ENCODE measurements around the gene SPATA3. TPM values are rescaled to one million over a fixed set of nuclear protein-coding genes. Genes with fewer than 3 reads are reported as not detected.

The SPATA3 gene
- total RNA-seq, 4 donors from 2014 or later: not detected

- in situ Hi-C loops (cut with MboI; ENCODE audit: low pct_ligation_motif_present in 1 of 4, low pct_unique_long_range_greater_than_20kb in 1 of 4, low sequenced_read_pairs in 3 of 4): no loop called here
- Histone ChIP-seq H3K27ac (peak overlapping the region; percentile 52 to 80 (median 72)), H3K9me3 (no peaks in the 10 kb centered on the region), H3K4me3 (peak overlapping the region; percentile 45 to 59 (median 50)), H3K36me3 (no peaks in the 10 kb centered on the region), H3K27me3 (no peaks in the 10 kb centered on the region), H3K4me1 (peaks cover under 1 to 52% (median 39%) of the 10 kb centered on the region in 4 donors)
- DNase-seq: peak; percentile 87
- 11 to 20% methylated on average over 2 to 43 of the region's 62 CpGs for WGBS, 2 donors (ENCODE audit: low coverage in 1 of 2)
- TF ChIP-seq, protein P1, sequence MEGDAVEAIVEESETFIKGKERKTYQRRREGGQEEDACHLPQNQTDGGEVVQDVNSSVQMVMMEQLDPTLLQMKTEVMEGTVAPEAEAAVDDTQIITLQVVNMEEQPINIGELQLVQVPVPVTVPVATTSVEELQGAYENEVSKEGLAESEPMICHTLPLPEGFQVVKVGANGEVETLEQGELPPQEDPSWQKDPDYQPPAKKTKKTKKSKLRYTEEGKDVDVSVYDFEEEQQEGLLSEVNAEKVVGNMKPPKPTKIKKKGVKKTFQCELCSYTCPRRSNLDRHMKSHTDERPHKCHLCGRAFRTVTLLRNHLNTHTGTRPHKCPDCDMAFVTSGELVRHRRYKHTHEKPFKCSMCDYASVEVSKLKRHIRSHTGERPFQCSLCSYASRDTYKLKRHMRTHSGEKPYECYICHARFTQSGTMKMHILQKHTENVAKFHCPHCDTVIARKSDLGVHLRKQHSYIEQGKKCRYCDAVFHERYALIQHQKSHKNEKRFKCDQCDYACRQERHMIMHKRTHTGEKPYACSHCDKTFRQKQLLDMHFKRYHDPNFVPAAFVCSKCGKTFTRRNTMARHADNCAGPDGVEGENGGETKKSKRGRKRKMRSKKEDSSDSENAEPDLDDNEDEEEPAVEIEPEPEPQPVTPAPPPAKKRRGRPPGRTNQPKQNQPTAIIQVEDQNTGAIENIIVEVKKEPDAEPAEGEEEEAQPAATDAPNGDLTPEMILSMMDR (IDR thresholded peaks at IDR 0.05): peak; percentile 86 to 95 (median 92)
- peak in 1 of 3 donors; percentile 45 for TF ChIP-seq POLR2AphosphoS5 (IDR thresholded peaks at IDR 0.05)
- peak; percentile 4 for TF ChIP-seq POLR2A (IDR thresholded peaks at IDR 0.05)
- TF ChIP-seq EP300 (IDR thresholded peaks at IDR 0.05; ENCODE audit: low read depth): no peak
- intact Hi-C loops (cut with DNase I; ENCODE audit: low total_unique reads): no loop called here
Measured at GRCh38 chr2:231052494-231053451, 56.9 kb downstream of the SPATA3 start.

- no peaks in the 10 kb centered on the region for H3K27me3 ChIP-seq
- no peak overlapping the region for H3K27ac ChIP-seq
- in situ Hi-C loops (cut with MboI; ENCODE audit: low pct_ligation_motif_present in 1 of 4, low pct_unique_long_range_greater_than_20kb in 1 of 4, low sequenced_read_pairs in 3 of 4): no loop called here
- no peaks in the 10 kb centered on the region for H3K36me3 ChIP-seq
- no peak for TF ChIP-seq EP300 (IDR thresholded peaks at IDR 0.05; ENCODE audit: low read depth)
- TF ChIP-seq, protein P1 (IDR thresholded peaks at IDR 0.05): no peak
- no peak for TF ChIP-seq POLR2A (IDR thresholded peaks at IDR 0.05)
- TF ChIP-seq POLR2AphosphoS5 (IDR thresholded peaks at IDR 0.05): no peak
- intact Hi-C loops (cut with DNase I; ENCODE audit: low total_unique reads): no loop called here
- H3K9me3 ChIP-seq: no peaks in the 10 kb centered on the region
- H3K4me1 ChIP-seq: peaks cover 8 to 53% (median 47%) of the 10 kb centered on the region in 4 donors
- H3K4me3 ChIP-seq: no peak overlapping the region
- DNase-seq: no peak
- 71 to 73% methylated on average over 5 to 6 of the region's 6 CpGs for WGBS, 2 donors (ENCODE audit: low coverage in 1 of 2)
Measured at GRCh38 chr2:231053846-231054245, 57.9 kb downstream of the SPATA3 start.

DNA sequence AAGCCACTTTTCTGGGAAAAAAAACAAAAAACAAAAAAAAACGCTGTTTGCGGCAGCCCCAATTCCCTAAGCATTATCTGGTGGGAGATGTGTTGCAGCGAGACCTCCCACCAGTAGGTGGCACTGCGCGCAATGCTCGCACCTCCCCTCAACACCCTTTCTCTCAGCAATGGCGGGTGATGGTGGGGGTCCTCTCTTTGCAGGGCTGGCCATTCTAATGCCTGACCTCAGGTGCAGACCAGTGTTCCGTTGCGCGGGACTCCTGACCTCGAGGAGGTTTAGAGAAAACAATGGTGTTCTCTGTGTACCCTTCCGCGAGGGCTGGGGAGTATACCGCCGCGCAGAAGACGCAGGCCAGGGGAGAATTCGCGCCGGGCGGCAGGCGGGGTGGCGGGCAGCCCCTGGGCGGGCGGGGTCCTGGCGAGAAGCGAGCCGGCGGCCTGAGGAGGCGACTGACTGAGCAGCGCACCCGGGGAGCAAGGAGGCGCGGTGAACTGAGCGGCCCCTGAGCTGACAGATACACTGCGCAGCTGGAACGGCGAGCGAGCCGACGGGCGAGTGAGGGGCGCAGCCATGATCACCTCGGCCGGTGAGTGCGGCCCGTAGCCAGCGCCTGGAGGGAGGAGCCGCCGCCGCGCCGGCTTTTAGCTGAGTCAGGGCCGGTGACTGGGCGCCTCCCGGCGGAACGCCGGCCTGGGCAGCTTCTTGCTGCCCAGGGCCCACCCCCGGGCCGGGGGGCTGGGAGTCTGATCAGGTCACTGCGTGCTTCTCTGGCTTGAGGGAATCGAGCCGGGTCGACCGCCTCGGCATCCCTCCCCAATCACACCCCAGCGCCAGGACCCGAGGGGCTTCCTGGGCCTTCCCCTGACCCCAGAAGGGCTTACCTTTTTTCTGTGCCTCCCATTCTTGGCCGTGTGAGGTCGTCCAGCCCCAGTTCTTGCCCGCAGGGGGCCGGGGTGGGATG lies 60.8 kb downstream of the SPATA3 start, which contains the start of gene PSMD1:
Gene PSMD1 (plus strand): TSS at position 415 of the 964 bp plus-strand sequence. CDS start 159 bp downstream, at position 574.
- H3K4me1 ChIP-seq: peaks cover 8 to 43% (median 34%) of the 10 kb centered on the region in 4 donors
- H3K27me3 ChIP-seq: no peaks in the 10 kb centered on the region
- 1 to 17% methylated on average over 1 to 41 of the region's 73 CpGs for WGBS, 2 donors (ENCODE audit: low coverage in 1 of 2)
- TF ChIP-seq POLR2A (IDR thresholded peaks at IDR 0.05) (peak; percentile 43), EP300 (IDR thresholded peaks at IDR 0.05; ENCODE audit: low read depth) (no peak), POLR2AphosphoS5 (IDR thresholded peaks at IDR 0.05) (peak; percentile 15 to 46 (median 35))
- TF ChIP-seq, protein P1 (IDR thresholded peaks at IDR 0.05): peak; percentile 93 to 96 (median 94)
- peak within 1 kb of the TSS; percentile 86 to 99 (median 96) for H3K4me3 ChIP-seq
- in situ Hi-C loops (cut with MboI; ENCODE audit: low pct_ligation_motif_present in 1 of 4, low pct_unique_long_range_greater_than_20kb in 1 of 4, low sequenced_read_pairs in 3 of 4) (no loop called here), intact Hi-C loops (cut with DNase I; ENCODE audit: low total_unique reads) (no loop called here)
- no peaks in the 10 kb centered on the region for H3K36me3 ChIP-seq
- peak; percentile 93 for DNase-seq
- peak within 1 kb of the TSS; percentile 88 to 95 (median 90) for H3K27ac ChIP-seq
- no peaks in the 10 kb centered on the region for H3K9me3 ChIP-seq
